IMR-90 (cell line): Measurements from ENCODE around the gene PLP1.

Source experiments
- CEBPB ChIP-seq: IDR thresholded peaks from 2 replicates; pipeline ENCODE4 v1.6.1; 2012; ENCODE audit warnings: low read depth, low read length, improper control_type of control experiment
- MAZ ChIP-seq: IDR thresholded peaks from 2 replicates; pipeline ENCODE4 v1.6.1; 2012; ENCODE audit warnings: low read depth, mild to moderate bottlenecking, low read length, improper control_type of control experiment, moderate library complexity, borderline replicate concordance
- MXI1 ChIP-seq: IDR thresholded peaks from 2 replicates; pipeline ENCODE4 v1.6.1; 2012; ENCODE audit warnings: low read depth, mild to moderate bottlenecking, low read length, moderate library complexity, borderline replicate concordance
- TF ChIP-seq, protein P1 (sequence below): conservative IDR thresholded peaks from 2 replicates; pipeline ENCODE4 v1.5.1; 2012; ENCODE audit warnings: mild to moderate bottlenecking, low read depth, low read length, improper control_type of control experiment

GRCh38 chrX:103794119-103794518 is 17.5 kb downstream of the PLP1 start:
- TF ChIP-seq, protein P1, sequence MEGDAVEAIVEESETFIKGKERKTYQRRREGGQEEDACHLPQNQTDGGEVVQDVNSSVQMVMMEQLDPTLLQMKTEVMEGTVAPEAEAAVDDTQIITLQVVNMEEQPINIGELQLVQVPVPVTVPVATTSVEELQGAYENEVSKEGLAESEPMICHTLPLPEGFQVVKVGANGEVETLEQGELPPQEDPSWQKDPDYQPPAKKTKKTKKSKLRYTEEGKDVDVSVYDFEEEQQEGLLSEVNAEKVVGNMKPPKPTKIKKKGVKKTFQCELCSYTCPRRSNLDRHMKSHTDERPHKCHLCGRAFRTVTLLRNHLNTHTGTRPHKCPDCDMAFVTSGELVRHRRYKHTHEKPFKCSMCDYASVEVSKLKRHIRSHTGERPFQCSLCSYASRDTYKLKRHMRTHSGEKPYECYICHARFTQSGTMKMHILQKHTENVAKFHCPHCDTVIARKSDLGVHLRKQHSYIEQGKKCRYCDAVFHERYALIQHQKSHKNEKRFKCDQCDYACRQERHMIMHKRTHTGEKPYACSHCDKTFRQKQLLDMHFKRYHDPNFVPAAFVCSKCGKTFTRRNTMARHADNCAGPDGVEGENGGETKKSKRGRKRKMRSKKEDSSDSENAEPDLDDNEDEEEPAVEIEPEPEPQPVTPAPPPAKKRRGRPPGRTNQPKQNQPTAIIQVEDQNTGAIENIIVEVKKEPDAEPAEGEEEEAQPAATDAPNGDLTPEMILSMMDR = no peak
- TF ChIP-seq MAZ (no peak), CEBPB (no peak), MXI1 (no peak)
